SK-MEL-5 (cell line): Measurements from ENCODE around the gene EPHB6. TPM values are rescaled to one million over a fixed set of nuclear protein-coding genes. Genes with fewer than 3 reads are reported as not detected.

Source experiments
- DNase-seq: peaks from one replicate; pipeline ENCODE4 v3.0.0-alpha.2; 2016; ENCODE audit warnings: low read depth, low spot score
- in situ Hi-C: cut with HindIII; loops from 2 replicates; pipeline ENCODE4 v1.10.0; 2016; ENCODE audit warnings: low sequenced_read_pairs, high pct_unique_total_duplicates, low pct_unique_long_range_greater_than_20kb
- total RNA-seq: library from RNA; depleted of rRNA; stranded (reverse); fragments of >200 nt; shearing (Covaris generic); gene quantifications from 2 replicates; pipeline ENCODE4 v1.2.3, GENCODE V29; 2014

EPHB6 gene
- total RNA-seq, 1 experiment from 2014 or later, result 0.48 TPM

DNA sequence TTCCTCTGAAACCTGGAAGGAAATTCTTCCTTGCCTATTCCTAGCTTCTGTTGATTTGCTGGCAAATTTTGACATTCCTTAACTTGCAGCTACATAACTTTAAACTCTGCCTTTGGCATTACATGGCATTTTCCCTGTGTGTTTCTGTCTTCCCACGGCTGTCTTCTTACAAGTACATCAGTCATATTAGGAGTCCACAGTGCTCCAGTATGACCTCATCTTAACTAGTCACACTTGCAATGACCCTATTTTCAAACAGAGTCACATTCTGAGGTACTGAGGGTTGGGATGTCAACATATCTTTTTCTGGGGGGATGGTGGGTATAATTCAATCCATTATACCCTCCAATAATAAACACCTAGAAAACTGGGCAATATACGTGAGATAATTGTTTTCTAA, 37.4 kb upstream of the EPHB6 start:
- in situ Hi-C loops, result loop anchor here (25.0 kb wide), 1 partner anchor 455 kb away; no protein-coding TSS in a partner anchor
- no peak for DNase-seq

DNA sequence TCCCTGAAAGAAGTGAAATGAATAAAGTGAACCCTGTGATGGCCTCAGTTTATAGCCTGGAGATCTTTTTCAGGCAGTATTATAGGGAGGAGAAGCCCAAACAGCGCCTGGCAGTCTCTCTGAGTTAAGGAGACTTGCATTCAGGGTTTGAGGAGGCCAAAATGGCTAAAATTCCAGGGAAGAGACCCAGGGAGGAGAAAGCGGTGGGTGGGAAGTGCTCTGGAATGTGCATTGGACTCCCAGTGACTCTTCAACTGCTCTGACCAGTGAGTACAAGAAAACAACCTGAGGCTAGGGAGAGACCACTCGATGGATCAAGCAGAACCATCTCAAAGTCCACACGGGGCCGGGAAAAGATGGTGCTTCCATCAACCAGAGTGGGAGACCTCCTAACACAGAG, 35.3 kb upstream of the EPHB6 start:
- in situ Hi-C loops, result loop anchor here (25.0 kb wide), 1 partner anchor 457 kb away; no protein-coding TSS in a partner anchor

DNA sequence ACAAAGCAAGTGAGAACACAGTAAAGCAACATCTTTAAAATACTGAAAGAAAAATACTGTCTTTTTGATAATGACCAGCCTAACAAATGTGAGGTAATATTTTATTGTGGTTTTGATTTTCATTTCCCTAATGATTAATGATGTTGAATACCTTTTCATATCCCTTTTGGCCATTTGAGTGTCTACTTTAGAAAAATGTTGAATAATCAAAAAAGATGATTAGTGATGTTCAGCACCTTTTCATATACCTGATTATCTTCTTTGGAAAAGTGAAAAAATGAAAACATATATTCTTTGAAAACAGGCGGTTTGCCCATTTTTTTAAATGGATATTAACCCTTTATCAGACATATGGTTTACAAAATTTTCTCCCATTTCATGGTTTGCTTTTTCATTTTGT, 32.2 kb upstream of the EPHB6 start:
- in situ Hi-C loops, result loop anchor here (25.0 kb wide), 1 partner anchor 460 kb away; no protein-coding TSS in a partner anchor
- no peak for DNase-seq

More for the DNA sequence above, 35.3 kb upstream of the EPHB6 start:
- DNase-seq, result no peak

DNA sequence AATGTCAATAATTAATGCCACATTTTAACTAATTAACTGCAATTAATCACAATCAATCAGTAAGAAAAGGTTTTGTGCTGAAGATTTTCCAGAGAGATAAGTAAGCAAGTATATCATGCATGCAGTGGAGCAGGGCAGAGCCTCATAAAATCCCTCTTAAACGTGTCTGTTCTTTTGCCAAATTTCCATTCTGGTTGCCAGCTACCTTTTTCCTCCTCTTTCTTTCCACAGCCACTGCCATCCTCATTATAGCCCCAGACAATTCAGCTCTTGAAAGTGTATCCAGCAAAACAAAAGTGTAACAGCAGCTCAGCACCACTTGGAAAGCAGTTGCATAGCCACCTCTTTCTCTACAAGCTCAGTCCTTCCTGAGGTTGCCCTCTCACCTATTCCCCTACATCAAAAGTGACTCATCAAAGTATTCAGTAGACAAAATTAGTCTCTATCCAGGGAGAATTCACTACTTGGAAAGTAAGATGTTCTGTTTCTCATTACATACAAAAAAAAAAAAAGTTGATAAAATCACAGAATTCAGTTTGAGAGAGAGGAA, 26.9 kb upstream of the EPHB6 start:
- no peak for DNase-seq
- in situ Hi-C loops, result no loop called here

DNA sequence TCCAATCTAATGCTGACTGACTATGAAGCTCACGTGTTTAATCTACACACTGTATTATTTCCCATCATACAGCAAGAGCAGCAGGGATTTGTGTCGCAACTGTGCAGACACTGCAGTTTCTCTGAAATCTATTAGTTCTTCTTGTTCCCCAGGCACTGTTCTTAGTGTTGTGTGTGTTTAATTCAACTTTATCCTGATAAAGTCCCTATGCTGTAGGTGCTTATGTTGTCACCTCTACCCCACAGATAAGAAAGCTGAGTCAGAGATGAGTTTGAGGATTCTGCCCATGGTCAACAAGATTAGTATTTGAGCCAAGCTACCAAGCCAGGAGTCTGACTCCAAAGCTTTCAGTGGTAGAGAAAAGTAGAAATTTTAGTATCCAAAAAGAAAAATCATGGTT, 22.5 kb upstream of the EPHB6 start:
- in situ Hi-C loops, result no loop called here
- no peak for DNase-seq

DNA sequence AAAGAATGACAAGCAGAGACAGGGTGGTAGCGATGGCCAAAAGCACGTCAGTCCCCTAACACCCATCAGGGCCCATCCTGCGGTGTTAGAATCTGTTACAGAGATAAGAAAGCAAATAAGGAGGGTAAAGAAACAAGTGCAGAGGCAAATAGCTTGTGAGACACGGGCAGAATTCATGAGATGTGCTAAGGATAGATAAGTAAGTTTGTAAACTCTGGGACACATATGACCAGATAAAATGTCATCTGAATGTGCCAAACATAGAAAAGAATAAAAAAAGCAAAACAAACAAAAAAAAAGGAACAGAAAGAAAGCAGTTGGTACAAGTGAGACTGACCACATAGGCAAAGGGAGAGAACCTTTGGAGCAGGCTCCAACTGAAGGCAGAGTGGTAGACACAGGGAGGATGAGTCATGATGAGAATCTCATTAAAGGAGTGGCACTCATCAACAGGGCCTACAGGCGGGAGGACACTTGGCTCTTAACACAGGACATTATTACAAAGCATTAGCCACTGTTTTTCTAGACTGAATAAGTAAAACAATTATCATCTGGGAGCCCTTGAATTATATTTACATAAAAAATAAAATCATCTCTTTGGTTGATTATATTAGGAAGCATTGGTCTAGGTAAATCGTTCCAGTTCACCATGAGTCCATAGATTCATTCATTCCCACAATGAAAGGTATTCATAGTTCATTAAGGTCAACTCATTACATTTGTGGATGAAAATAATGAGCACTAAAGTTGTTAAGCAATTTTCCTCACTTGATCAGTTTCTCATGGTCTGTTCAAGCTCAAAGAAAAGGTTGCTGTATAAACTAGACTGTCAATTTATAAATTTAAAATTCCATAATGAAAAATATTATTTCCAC, 21.5 kb upstream of the EPHB6 start:
- no peak for DNase-seq
- in situ Hi-C loops, result no loop called here

DNA sequence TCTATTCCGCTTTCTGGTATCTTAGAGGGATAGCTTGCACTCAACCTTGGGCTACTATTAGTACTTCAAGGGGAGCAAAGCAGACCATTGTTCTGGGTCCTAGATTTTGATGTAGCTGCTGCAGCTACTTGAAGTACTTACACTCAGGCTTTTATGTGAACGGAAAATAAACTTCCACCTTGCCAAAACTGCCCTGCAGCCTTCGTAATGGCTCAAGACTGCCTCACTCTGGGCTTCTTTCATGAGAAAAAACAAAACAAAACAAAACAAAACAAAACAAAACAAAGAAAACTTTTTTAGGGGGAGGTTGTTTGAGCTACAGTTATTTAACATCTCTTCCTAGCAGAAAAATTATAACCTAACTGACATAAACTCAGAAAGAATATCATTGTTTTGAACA, 19.4 kb upstream of the EPHB6 start:
- in situ Hi-C loops, result no loop called here
- no peak for DNase-seq

DNA sequence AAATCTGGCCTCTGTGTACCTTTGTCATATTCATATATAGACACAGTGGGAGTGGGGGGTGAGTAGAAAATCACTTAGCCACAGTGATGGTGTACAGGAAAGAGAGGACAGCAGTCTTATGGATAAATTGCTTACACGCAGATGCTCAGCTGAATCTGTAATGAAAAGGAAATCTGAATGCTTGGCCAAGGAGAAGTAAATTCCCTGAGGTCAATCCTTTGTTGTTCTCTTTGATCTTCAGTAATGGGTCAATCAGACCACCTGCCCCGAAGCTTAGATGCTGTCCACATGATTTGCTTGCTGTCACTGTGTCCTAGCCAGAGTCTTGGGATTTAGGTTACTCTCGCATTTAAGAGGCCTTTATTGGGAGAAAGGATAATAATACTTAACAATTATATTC, 18.4 kb upstream of the EPHB6 start:
- no peak for DNase-seq
- in situ Hi-C loops, result no loop called here

DNA sequence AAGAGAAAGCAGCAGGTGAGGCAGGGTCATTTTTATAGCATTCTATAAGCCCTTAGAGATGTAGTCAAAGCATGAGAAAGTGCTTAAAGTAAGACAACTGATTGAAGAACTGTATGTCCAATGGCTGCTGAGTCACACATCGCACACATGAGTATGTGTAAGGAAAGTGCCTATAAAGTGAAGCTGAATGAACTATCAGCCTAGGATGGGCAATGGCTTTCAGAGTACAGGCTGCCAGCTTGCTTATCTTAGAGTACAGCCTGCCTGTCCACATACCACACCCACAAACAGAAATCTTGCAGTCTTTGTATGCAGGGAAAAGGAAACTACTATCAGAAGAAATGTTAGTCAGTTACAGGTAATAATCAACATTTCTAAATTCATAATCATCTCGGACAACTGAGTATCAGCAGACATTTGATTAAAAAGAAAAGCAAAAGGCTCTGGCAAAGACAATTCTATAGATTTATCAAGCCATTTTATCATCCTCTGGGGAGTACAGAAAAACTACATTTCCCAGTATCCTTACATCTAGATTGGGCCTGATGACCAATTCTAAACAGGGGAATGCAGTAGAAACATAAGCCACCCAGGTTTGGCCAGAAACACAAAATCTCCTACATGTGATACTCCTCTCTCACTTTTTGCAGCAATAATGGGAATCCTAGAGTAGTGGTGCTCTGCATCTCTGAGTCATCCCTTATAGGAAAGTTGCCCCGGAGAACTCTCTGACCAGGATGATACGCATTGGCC, 16.2 kb upstream of the EPHB6 start:
- in situ Hi-C loops, result no loop called here
- DNase-seq, result no peak

DNA sequence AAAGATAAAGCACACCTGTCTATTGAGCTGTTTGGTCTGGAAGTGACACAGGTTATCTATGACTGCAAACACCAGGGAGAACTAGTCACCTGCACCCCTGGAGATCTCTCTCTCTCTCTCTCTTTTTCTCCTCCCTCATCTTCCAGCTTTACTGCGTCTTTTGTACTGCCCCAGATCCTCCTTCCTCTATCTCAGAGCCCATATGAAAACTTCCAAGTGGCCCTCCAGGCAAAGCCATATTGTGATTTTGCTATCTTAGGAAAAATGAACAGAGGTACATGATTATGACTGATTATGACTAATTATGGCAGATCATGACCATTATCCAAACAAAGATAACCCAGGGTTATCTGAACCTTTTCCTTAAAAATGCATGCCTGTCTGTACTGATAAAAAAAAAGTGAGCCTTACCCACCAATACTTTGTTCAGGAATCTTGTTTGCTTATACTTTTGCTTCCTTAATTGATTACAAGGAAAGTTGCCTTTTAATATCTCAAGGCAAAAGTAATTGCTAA, 12.6 kb upstream of the EPHB6 start:
- in situ Hi-C loops, result no loop called here
- no peak for DNase-seq

DNA sequence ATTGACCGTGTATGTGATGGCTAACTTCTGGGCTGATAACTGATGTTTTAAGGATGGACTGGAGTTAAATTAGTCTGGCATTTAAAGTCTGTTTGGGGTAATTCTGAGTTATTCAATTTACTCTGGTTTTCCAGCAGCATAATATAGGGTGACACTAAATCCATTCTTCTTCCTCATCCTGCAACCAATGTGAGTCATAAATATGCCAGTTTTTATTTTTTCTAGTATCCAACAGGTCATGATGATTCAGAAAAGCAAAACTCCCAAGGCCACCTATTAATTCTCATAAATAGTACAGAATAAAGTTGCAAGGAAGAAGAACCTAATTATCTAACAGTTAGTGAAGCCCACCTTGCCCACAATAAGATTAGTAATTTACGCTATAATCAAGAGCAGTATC, 7.5 kb upstream of the EPHB6 start:
- in situ Hi-C loops, result no loop called here

DNA sequence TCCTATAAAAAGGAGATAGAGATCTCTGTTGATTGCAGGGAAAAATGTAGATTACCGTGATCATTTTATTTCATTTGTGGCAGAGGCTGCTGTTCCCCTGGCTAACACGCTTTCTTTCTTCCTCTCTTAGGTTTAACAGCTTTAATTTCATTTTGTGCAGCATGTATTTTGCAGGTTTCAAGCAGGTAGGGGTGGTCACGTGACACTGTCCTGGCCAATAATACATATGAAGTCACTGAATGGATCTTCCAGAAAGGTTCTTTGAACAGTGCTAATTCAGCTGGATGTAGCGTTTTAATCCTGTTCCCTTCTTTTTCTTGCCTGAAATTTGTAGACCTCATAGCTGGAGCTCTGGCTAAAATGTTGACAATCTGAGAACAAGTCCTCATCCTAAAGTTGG, 3.6 kb upstream of the EPHB6 start:
- DNase-seq, result no peak
- in situ Hi-C loops, result no loop called here

More for the DNA sequence above, 7.5 kb upstream of the EPHB6 start:
- DNase-seq, result no peak

DNA sequence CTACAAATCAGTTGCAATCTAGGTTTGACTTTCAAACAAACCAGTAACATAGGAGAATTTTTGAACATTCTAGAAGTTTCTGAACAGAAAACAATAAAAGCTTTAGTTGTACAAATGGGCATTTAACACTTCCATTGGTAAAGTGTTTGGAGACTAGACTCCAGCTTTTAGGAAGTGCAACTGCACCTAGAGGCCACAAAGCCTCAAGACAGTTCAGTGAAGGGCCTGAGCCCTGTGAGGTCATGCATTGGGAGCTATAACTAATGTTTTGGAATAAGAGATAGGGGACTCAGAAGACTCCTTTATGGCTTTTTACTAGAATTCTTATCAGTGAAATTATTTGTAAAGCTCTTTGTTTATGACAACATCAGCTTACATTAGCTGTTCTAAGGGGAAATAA, 3.0 kb upstream of the EPHB6 start:
- DNase-seq, result peak; percentile 26
- in situ Hi-C loops, result no loop called here

DNA sequence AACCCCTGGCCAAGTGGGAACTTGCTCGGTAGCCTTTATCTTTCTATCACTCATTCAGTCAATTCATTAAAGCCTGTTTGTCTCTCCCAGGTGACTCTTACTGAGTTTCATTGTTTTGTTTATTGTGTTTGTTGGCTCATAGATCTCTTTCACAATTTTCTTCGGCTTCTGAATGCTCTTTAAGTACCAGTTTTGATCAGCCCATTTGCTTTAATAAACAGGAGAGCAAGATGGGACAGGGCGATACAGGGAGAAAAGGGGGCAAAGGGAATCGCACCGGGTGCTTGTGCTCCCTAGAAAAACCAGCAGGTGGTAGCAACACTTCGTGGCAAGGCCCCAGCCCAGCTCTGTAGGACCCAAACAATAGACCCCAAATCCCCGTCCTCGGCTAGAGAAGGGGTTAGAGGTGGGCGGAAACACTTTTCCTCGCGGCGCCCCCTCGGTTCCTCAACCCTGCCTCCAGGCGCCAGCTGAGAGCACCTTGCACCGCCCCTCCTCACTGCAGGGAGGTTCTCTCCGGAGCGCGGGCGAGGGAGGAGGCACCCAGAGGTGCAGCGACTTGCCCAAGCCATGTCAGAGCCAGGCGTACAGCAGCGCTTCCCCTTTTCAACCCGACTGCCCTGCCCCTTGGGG, 1.0 kb upstream of the EPHB6 start:
- in situ Hi-C loops, result no loop called here
- peak; percentile 76 for DNase-seq

DNA sequence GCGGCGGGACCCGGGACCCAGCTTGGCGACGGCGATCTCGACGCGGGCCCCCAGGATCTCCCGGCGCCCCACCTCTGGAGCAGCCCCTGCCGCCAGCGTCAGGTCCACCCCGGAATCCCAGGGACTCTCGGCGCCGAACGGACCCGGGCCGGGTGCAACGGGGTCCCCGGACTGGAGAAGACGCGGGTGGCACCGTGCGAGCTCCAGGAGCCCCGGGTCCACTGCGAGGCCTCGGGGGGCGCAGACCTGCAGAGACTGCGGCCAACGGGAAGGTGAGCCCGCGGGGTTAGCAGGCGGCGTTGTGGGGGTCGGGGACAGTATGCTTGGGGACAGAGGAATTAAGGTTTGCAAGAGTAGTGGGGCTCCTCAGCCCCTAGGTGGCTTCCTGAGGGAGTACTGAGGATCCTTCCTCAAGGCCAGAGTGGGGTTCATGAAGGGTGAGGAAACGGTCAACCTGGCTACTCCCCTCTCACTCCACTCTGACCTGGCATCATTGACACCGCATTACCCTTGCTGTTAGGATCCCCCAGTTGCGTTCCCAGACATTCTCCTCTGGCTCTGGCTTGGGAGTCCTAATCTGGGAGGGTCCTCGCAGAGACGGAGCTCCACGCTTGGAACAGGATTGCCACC, 353 bp downstream of the EPHB6 start:
- in situ Hi-C loops, result no loop called here
- DNase-seq, result no peak

DNA sequence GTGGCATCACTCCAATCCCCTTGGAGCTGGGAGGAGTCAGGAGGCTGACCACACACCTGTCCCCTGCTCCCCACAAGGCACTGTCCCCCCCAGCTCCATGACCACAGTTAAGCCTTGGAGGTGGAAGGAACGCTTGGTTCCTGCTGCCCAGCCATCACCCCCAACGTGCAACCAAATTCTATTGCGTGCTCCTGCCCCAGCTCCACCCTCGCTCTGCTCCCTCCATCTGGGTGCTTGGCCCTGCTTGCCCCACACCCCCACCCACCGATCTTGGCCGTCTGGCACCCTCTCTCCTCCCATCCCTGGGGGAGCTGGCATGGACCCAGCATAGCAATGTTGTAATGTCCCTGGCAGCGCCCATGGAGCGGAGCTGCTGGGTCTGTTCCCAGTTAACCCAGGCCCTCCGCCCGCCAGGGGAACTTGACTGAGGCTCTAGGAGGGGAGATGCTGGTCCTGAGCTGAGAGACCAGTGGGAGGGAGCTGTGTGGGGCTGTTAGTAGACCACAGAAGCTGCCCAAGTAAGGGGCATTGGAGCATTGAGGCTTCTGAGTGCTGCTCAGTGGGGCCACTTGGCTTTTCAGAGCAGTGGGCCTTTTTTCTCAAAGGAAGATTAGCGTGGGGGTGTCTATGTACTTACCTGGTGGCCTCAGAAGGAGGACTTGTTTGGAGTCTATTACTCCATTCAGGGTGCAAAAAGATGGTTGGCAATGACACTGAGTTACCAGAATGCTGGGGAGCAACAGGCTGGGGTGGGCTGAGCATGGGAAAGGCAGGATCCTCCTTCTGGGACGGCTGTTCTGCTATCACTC, 1.1 kb downstream of the EPHB6 start:
- in situ Hi-C loops, result no loop called here
- DNase-seq, result no peak
